ENCODE data around the gene TRNT1.

TRNT1 gene

GRCh38 chr3:3178498-3179328, 52.0 kb downstream of the TRNT1 start:
- no peak for ATAC-seq
- DNase-seq = no peak

- ATAC-seq (peak; percentile 98), DNase-seq (peak; percentile 88)
These were observed 52.8 kb downstream of the TRNT1 start, which contains the start of gene CRBN for GRCh38 chr3:3179407-3180094. Gene CRBN (minus strand): TSS chr3:3179691. CDS start chr3:3179687, 4 bp downstream.

DNA sequence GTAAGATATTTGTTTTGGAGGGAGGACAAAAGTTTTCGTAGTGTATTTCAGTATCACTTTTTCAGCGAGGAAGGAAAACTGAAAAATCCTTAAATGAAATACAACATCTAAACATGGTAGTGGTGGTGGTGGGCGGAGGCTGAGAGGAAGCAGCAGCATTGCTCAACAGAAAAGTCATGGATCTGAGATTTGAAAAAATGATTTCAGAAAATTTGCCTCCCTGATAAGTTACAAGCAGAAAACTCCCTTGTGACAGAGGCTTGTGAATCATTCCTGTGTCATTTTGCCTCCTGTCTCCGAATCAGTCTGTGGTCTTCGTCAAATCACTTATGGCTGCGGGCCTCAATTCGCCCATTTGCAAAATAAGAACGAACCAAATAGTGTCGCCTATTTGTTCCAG, 53.7 kb downstream of the TRNT1 start:
- DNase-seq (no peak), ATAC-seq (no peak)

GRCh38 chr3:3184876-3185275, 58.1 kb downstream of the TRNT1 start:
- DNase-seq = no peak
- ATAC-seq = no peak

GRCh38 chr3:3189102-3189727, 62.5 kb downstream of the TRNT1 start:
- no peak for DNase-seq

GRCh38 chr3:3189961-3190360, 63.2 kb downstream of the TRNT1 start:
- DNase-seq (no peak), ATAC-seq (no peak)

More at GRCh38 chr3:3189102-3189727, 62.5 kb downstream of the TRNT1 start:
- no peak for ATAC-seq

- DNase-seq (no peak), ATAC-seq (peak; percentile 35)
These were observed 65.0 kb downstream of the TRNT1 start for GRCh38 chr3:3191675-3192285.

- ATAC-seq (peak; percentile 14), DNase-seq (no peak)
These were observed 65.5 kb downstream of the TRNT1 start for GRCh38 chr3:3192286-3192675.

DNA sequence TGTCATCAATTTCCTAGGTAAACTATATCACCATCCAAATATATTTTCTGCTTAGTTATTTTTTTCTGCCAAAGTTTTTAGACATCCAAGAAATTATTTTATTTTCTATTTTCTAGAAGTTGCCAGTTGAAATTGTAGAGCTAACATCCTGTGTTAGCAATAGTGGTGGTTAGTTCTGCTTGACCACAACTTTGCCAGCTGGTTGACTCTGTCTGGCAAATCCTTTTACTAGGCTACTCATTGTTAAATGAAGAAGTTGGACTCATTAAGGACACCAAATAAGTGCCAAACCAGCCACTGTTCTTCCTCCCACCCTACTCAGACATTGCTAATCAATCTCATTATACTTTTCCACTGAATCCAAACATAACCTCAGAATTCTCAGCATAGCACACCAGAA, 68.1 kb downstream of the TRNT1 start:
- no peak for DNase-seq
- ATAC-seq = no peak

DNA sequence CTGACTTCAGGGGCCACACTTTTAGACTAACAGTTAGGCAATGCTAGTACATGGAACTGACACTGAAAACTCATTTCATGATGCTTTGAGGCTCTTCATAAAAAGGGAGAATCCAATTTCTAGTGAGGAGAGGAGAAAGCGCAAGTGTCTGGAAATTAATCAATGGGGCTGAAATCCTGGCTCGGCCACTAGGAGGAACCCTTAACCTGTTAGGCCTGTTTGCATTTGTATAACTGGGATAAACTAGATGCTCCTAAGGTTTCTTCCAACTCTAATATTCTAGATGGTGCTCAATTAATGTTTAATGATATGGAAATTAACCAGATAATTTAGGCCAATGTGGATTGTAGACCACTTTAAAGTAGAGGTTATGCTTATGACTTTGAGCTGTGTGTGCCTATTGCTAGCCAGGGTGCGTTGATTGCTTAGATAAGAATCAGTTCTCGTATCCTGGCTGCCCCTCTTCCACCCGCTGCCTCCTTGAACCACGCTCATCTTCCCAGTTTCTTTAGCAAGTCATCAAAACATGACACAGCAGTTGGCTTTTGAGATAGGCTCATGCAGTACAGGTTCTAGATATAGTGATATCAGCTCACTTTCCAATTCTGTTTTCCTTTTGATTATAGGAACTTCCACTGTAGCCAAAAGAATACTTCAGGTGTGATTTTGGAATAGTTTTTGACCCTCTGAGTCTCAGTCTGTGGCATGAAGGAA, 69.6 kb downstream of the TRNT1 start:
- no peak for ATAC-seq
- DNase-seq = no peak
